ENCODE results near the gene TENT4A. TPM values are rescaled to one million over a fixed set of nuclear protein-coding genes. Genes with fewer than 3 reads are reported as not detected.
A peak's percentile ranks its signal among the peaks of the same experiment; 100 is the strongest.

TENT4A gene
- total RNA-seq, 2 donors from 2014 or later = 25.5 to 32.7 TPM

GRCh38 chr5:6682239-6682638, 31.0 kb upstream of the TENT4A start:
- Mint-ChIP-seq H3K4me3 (no peak overlapping the region), H3K9me3 (no peaks in the 10 kb centered on the region), H3K36me3 (ENCODE audit: low read depth) (no peaks in the 10 kb centered on the region), H3K27ac (no peak overlapping the region), H3K27me3 (ENCODE audit: insufficient read depth) (peaks cover 26% of the 10 kb centered on the region), H3K4me1 (no peaks in the 10 kb centered on the region)
- H3K4me3 ChIP-seq (ENCODE audit: low read length) = no peak overlapping the region
- no peak for TF ChIP-seq CTCF (conservative IDR thresholded peaks at IDR 0.05)
- peaks cover 45% of the 10 kb centered on the region for H3K27me3 ChIP-seq (ENCODE audit: control insufficient read depth, insufficient read depth, low read length, poor library complexity, severe bottlenecking)
- no peak overlapping the region for H3K9ac ChIP-seq (ENCODE audit: extremely low read depth, low read length, poor library complexity, severe bottlenecking)
- H3K9me3 ChIP-seq (ENCODE audit: control insufficient read depth, low read length) = no peaks in the 10 kb centered on the region
- H3K27ac ChIP-seq (ENCODE audit: low read depth, low read length) = no peak overlapping the region
- WGBS, 2 experiments (ENCODE audit: insufficient coverage in 1 of 2, insufficient read length in 1 of 2) = 66% methylated on average over 11 of the region's 11 CpGs; no CpG with 5 or more reads in 1 of the 2 experiments
- no peaks in the 10 kb centered on the region for H3K4me1 ChIP-seq (ENCODE audit: control insufficient read depth, insufficient read depth, low read length)
- H3K36me3 ChIP-seq (ENCODE audit: control insufficient read depth, insufficient read depth, low read length) = no peaks in the 10 kb centered on the region
- DNase-seq = peak; percentile 69

GRCh38 chr5:6683241-6683640, 30.0 kb upstream of the TENT4A start:
- no peaks in the 10 kb centered on the region for H3K4me1 ChIP-seq (ENCODE audit: control insufficient read depth, insufficient read depth, low read length)
- H3K27ac ChIP-seq (ENCODE audit: low read depth, low read length) = no peak overlapping the region
- peaks cover 49% of the 10 kb centered on the region for H3K27me3 ChIP-seq (ENCODE audit: control insufficient read depth, insufficient read depth, low read length, poor library complexity, severe bottlenecking)
- H3K9me3 ChIP-seq (ENCODE audit: control insufficient read depth, low read length) = no peaks in the 10 kb centered on the region
- Mint-ChIP-seq H3K27me3 (ENCODE audit: insufficient read depth) (peaks cover 30% of the 10 kb centered on the region), H3K4me3 (no peak overlapping the region), H3K36me3 (ENCODE audit: low read depth) (no peaks in the 10 kb centered on the region), H3K27ac (no peak overlapping the region), H3K4me1 (no peaks in the 10 kb centered on the region), H3K9me3 (no peaks in the 10 kb centered on the region)
- no peaks in the 10 kb centered on the region for H3K36me3 ChIP-seq (ENCODE audit: control insufficient read depth, insufficient read depth, low read length)
- DNase-seq = no peak
- H3K4me3 ChIP-seq (ENCODE audit: low read length) = no peak overlapping the region
- 76 to 91% methylated on average over 4 to 8 of the region's 8 CpGs for WGBS, 2 experiments (ENCODE audit: insufficient coverage in 1 of 2, insufficient read length in 1 of 2)
- no peak for TF ChIP-seq CTCF (conservative IDR thresholded peaks at IDR 0.05)
- no peak overlapping the region for H3K9ac ChIP-seq (ENCODE audit: extremely low read depth, low read length, poor library complexity, severe bottlenecking)

GRCh38 chr5:6684075-6684474, 29.2 kb upstream of the TENT4A start:
- peaks cover 30% of the 10 kb centered on the region for H3K27me3 Mint-ChIP-seq (ENCODE audit: insufficient read depth)
- TF ChIP-seq CTCF (conservative IDR thresholded peaks at IDR 0.05) = no peak
- no peak for DNase-seq
- H3K27ac ChIP-seq (ENCODE audit: low read depth, low read length) = no peak overlapping the region
- no peaks in the 10 kb centered on the region for H3K36me3 Mint-ChIP-seq (ENCODE audit: low read depth)
- H3K4me3 Mint-ChIP-seq = no peak overlapping the region
- no peak overlapping the region for H3K9ac ChIP-seq (ENCODE audit: extremely low read depth, low read length, poor library complexity, severe bottlenecking)
- no peaks in the 10 kb centered on the region for H3K36me3 ChIP-seq (ENCODE audit: control insufficient read depth, insufficient read depth, low read length)
- no peaks in the 10 kb centered on the region for H3K4me1 ChIP-seq (ENCODE audit: control insufficient read depth, insufficient read depth, low read length)
- H3K4me3 ChIP-seq (ENCODE audit: low read length) = no peak overlapping the region
- no peaks in the 10 kb centered on the region for H3K4me1 Mint-ChIP-seq
- H3K9me3 Mint-ChIP-seq = no peaks in the 10 kb centered on the region
- no peak overlapping the region for H3K27ac Mint-ChIP-seq
- H3K27me3 ChIP-seq (ENCODE audit: control insufficient read depth, insufficient read depth, low read length, poor library complexity, severe bottlenecking) = peaks cover 54% of the 10 kb centered on the region
- H3K9me3 ChIP-seq (ENCODE audit: control insufficient read depth, low read length) = no peaks in the 10 kb centered on the region
- WGBS, 2 experiments (ENCODE audit: insufficient coverage in 1 of 2, insufficient read length in 1 of 2) = 78 to 80% methylated on average over 1 to 3 of the region's 4 CpGs
